GM15510 (cell line): Measurements from ENCODE around the gene SMARCA1.

Experiments used
- POLR2A ChIP-seq: IDR thresholded peaks from 3 replicates; pipeline ENCODE4 v1.6.1; 2011; ENCODE audit warnings: borderline replicate concordance; ENCODE audit not compliant: insufficient read length; ENCODE audit errors: extremely low read depth

Gene SMARCA1

DNA sequence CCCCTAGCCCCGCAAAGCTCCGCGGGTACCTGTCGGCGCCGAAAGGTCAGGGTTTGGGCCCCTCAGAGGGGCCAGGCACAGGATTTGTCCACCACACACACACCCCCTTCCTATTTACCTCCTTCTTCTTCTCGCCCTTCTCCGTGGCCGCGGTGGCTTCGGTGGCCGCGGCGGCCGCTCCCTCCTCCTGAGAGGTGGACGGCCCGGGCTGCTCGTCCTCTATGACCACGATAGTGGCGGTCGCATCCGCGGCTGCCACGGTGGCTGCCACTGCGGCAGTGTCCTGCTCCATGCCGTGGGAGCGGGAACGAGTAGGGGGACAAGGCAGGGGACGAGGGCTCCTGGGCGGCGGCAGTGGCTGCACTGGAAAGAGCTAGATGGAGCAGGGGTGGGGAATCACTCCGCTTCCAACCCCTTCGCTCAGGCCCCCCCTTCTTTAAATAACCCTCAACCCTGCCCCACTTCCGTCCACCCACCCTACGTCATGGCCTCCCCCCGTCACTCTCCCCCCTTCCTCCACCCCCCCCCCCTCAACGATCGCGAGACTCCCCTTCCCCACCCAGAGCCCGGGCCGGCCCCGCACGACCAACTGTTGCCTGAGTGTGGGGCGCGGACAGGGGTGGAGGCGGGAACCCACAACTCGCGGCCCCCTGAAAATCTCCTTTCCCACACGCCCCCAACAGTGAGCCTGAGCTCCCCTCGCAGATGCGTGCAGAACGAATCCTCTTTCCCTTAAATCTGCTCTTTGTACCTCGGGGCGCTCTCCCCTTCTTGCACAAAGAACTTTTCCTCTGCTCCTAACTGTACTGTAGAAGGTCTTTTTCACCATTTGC lies at the start of gene SMARCA1:
SMARCA1 (minus strand) TSS at position 412 of the 833 bp plus-strand sequence; CDS start at position 292, 120 bp downstream.
- no peak for TF ChIP-seq POLR2A

DNA sequence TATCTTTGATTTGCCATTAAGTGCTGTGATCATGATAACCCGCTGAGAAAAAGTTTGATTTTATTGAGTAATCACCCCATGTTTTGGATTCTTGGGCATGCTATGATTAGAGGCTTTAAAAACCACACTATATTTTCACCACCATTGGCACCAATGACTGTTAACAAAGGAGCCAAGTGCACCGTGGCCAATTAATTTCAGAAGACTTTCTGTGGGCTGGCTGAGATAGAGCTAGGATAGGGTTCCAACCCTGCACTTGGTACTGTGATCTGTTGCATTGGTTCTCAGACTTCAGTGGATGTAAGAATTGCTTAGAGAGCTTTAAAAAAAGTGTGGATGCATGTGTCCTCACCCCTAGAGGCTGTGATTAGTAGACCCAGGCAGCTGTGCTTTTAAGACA lies 49.1 kb upstream of the SMARCA1 start:
- TF ChIP-seq POLR2A, result no peak

GRCh38 chrX:129568349-129568748 lies 45.1 kb upstream of the SMARCA1 start:
- TF ChIP-seq POLR2A, result no peak

- TF ChIP-seq POLR2A, result no peak
Measured at GRCh38 chrX:129566073-129566472, 42.8 kb upstream of the SMARCA1 start.

GRCh38 chrX:129565046-129565650 lies 41.9 kb upstream of the SMARCA1 start:
- TF ChIP-seq POLR2A, result no peak

GRCh38 chrX:129561453-129561852 lies 38.2 kb upstream of the SMARCA1 start:
- no peak for TF ChIP-seq POLR2A

DNA sequence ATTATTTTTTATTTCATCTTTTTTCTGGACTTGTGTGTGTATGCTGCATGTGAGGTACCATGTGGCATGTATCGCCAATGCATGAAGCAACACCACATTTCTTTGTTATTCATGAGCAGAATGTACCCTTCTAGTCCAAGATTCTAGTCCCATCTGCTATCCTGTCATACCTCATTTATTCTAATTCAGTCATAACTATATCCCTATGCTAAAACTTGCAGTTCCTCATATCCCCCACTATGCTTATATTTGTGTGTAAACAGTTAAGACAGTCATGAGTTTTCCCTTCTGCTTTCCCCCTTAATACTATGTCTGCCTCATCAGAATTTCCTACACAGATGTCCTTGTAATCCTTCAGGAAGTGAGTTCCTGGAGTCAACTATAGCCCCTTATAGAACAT lies 36.5 kb upstream of the SMARCA1 start:
- no peak for TF ChIP-seq POLR2A

DNA sequence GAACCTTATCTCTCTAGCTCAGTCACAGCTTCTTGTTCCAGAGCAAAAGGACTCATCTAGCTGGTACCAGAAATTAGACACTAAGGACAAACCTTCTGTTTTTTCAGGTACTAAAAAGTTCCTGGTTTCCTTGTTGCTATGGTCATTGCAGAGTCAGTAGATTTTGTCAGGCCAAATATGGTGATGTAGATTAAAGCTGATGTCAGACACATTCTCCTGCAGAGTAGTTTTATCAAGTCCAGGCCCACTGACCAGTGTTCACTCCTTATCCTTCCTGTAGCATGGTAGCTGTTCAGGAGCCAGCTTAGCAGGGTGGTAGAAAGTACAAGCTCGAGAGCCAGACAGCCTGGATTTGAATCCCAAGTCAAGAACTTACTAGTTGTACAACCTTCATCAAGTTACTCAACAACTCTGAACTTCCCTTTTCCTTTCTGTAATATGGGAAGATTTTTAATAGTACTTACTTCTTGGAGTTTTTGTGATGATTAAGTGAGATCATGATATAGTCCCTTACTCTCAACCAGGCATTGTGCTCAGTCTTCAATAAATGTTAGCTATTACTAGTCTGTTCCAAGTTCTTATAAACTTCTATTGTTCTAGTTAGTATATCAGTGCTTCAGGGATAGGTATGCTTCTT lies 34.7 kb upstream of the SMARCA1 start:
- TF ChIP-seq POLR2A, result no peak

- no peak for TF ChIP-seq POLR2A
Measured at GRCh38 chrX:129556806-129557315, 33.6 kb upstream of the SMARCA1 start.

GRCh38 chrX:129553619-129554288 lies 30.5 kb upstream of the SMARCA1 start:
- TF ChIP-seq POLR2A, result no peak

DNA sequence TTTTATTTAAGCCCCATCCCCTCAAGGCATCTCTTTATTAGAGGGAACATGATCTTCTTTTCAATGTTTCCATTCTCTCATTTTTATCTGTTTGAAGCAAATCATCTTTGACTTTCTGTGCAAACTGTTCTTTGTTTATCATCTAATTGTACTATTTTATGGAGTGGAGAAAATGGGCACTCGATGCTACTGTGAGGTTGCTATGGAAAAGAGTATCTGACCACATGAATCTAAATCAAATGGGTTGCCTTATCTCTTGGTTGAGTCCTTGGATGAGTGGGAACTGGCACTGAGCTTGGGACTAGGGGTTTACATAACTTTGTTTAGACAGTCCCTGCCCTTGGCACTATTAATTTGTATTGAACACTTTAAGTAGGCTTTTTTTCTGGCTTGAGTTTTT lies 25.8 kb upstream of the SMARCA1 start:
- TF ChIP-seq POLR2A, result no peak

GRCh38 chrX:129545408-129545807 lies 22.1 kb upstream of the SMARCA1 start:
- no peak for TF ChIP-seq POLR2A

DNA sequence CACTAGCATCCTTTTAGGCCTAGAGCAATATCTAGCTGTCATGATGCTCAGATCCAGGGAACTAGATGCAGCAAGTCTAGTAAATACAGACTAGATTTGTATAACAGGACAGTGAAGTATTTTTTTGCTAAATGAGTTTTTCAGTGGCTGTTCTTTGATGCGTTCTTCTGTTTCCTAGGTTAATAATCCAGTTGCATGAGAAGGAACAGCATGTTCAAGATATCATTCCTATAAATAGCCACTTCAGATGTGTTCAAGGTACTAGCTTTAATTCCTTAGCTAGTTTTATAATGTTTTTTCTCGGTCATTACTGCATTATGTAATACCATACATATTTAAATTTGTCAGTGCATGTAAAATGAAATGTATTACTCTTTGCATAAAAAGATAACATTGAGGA lies 21.5 kb upstream of the SMARCA1 start:
- TF ChIP-seq POLR2A, result no peak

- no peak for TF ChIP-seq POLR2A
Measured at GRCh38 chrX:129540722-129541184, 17.5 kb upstream of the SMARCA1 start.

DNA sequence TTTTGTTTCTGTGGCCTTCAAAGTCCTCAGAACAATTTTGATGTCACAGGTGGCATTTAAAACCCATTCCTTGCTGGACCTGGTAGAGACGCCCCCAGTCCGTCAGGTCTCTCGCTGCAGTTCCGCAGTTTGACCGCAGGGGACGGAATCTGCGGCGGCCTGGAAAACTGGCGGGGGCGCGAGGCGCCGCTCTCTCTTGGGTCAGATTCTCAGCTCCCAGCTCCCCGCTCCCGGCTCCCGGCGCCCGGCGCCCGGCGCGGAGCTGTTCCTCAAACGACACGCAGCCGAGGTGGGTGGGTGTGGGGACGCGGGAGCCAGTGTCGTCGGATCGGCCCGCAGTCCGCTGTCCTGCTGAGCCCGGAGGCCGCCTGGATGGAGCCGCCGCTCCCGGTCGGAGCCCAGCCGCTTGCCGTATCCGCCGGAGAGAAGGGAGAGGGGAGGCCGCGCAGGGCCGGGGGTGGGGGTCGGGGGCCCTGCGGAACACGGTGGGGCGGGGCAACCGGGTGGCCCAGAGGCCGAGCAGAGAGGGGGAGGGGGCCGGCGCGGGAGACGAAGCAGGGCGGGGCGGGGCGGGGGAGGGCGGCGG lies 16.9 kb upstream of the SMARCA1 start, which contains the start of gene OCRL:
OCRL (plus strand) TSS at position 192 of the 586 bp plus-strand sequence; CDS start at position 373, 181 bp downstream.
- peak; percentile 18 for TF ChIP-seq POLR2A
